ENCODE measurements around the gene NYNRIN.

NYNRIN gene

GRCh38 chr14:24388474-24389179 is 10.2 kb upstream of the NYNRIN start:
- no peak for DNase-seq (ENCODE audit: extremely low spot score)
- POLR2A ChIA-PET = no interaction called here
- CTCF ChIA-PET = no interaction called here
- TF ChIP-seq, protein P1, sequence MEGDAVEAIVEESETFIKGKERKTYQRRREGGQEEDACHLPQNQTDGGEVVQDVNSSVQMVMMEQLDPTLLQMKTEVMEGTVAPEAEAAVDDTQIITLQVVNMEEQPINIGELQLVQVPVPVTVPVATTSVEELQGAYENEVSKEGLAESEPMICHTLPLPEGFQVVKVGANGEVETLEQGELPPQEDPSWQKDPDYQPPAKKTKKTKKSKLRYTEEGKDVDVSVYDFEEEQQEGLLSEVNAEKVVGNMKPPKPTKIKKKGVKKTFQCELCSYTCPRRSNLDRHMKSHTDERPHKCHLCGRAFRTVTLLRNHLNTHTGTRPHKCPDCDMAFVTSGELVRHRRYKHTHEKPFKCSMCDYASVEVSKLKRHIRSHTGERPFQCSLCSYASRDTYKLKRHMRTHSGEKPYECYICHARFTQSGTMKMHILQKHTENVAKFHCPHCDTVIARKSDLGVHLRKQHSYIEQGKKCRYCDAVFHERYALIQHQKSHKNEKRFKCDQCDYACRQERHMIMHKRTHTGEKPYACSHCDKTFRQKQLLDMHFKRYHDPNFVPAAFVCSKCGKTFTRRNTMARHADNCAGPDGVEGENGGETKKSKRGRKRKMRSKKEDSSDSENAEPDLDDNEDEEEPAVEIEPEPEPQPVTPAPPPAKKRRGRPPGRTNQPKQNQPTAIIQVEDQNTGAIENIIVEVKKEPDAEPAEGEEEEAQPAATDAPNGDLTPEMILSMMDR (IDR thresholded peaks at IDR 0.05; ENCODE audit: control extremely low read depth, extremely low read depth, low read depth, missing control alignments) = no peak

GRCh38 chr14:24389226-24389848 is 9.5 kb upstream of the NYNRIN start:
- POLR2A ChIA-PET = no interaction called here
- TF ChIP-seq, protein P1 (IDR thresholded peaks at IDR 0.05; ENCODE audit: control extremely low read depth, extremely low read depth, low read depth, missing control alignments) = no peak
- no peak for DNase-seq (ENCODE audit: extremely low spot score)
- CTCF ChIA-PET = no interaction called here

DNA sequence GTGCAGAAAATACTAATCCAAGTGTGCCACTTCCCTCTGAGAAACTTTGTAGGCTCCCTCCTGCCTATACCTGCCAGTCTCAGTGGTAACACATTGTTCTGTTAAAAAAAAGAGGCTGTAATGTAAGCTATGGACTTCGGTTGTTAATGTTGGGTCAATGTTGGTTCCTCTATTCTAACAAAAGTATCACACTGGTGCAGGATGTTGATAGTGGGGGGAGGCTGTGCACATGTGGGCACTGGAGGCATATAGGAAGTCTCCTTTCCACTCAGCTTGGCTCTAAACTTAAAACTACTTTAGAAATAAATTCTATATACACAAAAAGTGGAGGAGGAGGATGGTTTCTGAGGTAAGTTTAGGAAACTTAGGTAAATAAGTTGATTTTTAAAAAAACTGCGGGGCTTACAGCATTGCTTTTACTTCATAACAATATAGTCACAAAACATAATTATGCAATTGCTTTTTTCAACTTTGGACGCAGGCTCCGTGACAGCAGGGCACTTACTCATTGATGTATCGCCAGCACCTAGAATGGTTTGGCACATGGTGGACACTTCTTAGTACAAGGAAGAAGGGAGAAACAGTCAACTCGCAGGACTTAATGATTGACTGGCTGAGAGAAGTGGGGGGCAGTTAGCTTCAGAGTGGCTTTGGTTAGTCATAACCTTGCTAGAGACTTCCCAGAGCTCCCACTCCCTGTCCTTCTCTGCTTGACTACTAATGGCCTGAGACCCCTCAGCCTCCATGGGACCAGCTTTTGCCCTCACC is 7.9 kb upstream of the NYNRIN start:
- ChIA-PET CTCF (interaction anchor here (1.2 to 1.7 kb wide), 3 partner anchors 26 to 83 kb away, joined by 3 to 6 read pairs (median 4); partner anchors contain the start of gene CIDEB), POLR2A (no interaction called here)
- TF ChIP-seq, protein P1 (IDR thresholded peaks at IDR 0.05; ENCODE audit: control extremely low read depth, extremely low read depth, low read depth, missing control alignments) = no peak
- no peak for DNase-seq (ENCODE audit: extremely low spot score)

GRCh38 chr14:24392325-24393091 is 6.3 kb upstream of the NYNRIN start:
- DNase-seq (ENCODE audit: extremely low spot score) = no peak
- TF ChIP-seq, protein P1 (IDR thresholded peaks at IDR 0.05; ENCODE audit: control extremely low read depth, extremely low read depth, low read depth, missing control alignments) = no peak
- CTCF ChIA-PET = interaction anchor here (1.7 kb wide), 1 partner anchor 27 kb away, joined by 4 read pairs; no protein-coding TSS in a partner anchor
- POLR2A ChIA-PET = no interaction called here

DNA sequence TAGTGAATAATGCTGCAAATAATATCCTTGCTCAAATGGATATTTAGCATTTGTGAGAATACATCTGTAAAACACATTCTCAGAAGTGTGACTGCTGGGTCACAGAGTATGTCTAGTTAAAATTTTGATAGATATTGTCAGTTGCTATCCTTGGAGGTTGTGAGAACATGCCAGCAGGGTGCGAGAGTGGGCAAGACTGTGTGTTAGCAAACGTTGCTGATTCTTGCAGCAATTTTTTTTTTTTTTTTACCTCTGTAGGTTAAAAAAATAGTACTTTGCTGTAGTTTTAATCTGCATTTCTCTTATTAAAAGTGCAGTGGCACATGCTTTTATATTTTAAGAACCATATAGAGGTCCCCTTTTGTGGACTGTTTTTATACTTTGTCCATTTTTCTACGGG is 4.5 kb upstream of the NYNRIN start:
- TF ChIP-seq, protein P1 (IDR thresholded peaks at IDR 0.05; ENCODE audit: control extremely low read depth, extremely low read depth, low read depth, missing control alignments) = no peak
- no peak for DNase-seq (ENCODE audit: extremely low spot score)
- ChIA-PET CTCF (interaction anchor here (1.3 kb wide), 1 partner anchor 25 kb away, joined by 4 read pairs; no protein-coding TSS in a partner anchor), POLR2A (no interaction called here)

All from GM10248 (cell line).